NOMO-1 (cell line): ENCODE results near the gene ZNF23.
A peak's percentile ranks its signal among the peaks of the same experiment; 100 is the strongest.
"Not testable (repeated sequence)": the region's sequence is repeated elsewhere in the genome, so short reads cannot be mapped to it uniquely, and the experiment has no call there.

ENCODE experiments used
- DNase-seq, 2 experiments: peaks; one replicate each; lab custom pipeline; 2025; ENCODE audit not compliant: unreplicated experiment in 2 of 2; lab: John Stamatoyannopoulos, UW

The ZNF23 gene

GRCh38 chr16:71461686-71462648, at the start of gene ZNF23:
TSS of gene ZNF23 (minus strand) at chr16:71462247. CDS start at chr16:71456796, 5,451 bp downstream.
- DNase-seq, result peak; percentile 64 to 73

DNA sequence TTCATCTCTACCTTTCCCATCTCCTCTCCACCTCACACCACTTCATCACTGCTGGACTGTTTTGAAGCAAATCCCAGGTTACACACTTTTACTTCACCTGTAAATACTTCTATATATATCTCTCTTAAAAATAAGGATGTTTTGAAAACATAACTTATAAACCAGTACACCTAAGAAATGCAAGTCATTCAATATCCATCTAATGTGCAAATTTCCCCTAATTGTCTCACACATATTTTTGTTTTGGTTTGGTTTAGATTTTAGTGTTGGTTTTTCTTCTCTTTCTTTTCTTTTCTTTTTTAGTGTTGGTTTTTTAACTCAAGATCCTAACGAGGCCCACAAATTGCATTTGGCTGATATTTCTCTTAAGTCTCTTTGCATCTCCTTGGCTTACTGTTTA, 45.0 kb upstream of the ZNF23 start:
- DNase-seq, result no peak

GRCh38 chr16:71504901-71505300, 42.9 kb upstream of the ZNF23 start:
- no peak for DNase-seq

DNA sequence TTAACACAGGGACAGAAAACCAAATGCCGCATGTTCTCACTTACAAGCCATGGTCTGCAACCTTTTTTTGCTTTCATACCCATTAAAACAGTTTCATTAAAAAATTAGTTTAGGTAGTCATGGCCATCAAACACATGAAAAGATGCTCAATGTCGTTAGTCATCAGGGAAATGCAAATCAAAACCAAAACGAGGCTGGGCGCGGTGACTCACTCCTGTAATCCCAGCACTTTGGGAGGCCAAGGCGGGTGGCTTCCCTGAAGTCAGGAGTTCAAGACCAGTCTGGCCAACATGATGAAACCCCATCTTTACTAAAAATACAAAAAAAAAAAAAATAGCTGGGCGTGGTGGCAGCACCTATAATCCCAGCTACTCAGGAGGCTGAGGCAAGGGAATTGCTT, 42.0 kb upstream of the ZNF23 start:
- not testable (repeated sequence) for DNase-seq

DNA sequence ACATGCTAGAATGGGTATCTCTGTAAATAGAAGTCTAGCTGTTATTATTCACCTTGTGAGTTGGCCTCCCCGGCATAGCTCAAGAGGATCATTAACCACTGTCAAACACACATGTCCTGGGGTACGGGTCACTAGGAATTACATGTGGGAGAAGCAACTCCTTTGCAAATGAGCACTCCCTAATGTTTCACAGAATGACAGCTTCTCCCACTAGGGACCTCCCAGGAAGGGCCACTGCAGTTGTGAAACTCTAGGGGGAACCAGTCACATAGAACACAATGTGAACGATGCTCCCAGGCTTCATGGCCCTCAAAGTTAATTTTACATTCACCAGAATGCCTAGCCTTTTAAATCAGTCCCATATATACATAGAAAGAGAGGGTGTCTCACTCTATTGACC, 39.5 kb upstream of the ZNF23 start:
- DNase-seq, result no peak

DNA sequence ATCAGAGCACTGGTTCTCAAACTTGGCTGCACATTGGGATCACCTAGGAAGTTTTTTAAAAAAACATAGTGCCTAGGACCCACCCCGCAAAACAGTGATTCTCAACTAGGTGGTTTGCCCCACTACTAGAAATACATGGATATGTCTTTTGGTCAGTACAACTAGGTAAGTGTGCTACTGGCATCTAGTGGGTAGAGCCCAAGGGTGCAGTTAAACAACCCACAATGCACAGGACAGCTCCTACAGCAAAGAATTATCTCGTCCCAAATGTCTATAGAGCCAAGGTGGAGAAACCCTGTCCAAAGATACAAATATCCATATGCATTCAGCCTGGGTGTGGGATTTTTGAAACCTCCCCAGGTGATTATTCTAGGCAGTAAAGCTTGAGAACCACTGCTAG, 38.9 kb upstream of the ZNF23 start:
- DNase-seq, result no peak

GRCh38 chr16:71499775-71500364, 37.8 kb upstream of the ZNF23 start:
- DNase-seq, result peak in 1 of 2 experiments; percentile 42

DNA sequence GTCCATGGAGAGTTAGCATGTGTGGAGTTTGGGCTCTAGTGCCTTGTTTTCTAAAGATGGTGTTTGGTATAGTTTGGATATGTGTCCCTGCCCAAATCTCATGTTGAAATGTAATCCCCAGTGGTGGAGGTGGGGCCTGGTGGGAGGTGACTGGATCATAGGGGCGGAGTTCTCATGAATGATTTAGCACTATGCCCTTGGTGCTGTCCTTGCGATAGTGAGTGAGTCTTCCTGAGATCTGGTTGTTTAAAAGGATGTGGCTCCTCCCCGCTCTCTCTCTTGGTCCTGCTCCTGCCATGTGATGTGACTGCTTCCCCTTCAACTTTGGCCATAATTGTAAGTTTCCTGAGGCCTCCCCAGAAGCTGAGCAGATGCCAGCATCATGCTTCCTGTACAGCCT, 36.0 kb upstream of the ZNF23 start:
- no peak for DNase-seq

DNA sequence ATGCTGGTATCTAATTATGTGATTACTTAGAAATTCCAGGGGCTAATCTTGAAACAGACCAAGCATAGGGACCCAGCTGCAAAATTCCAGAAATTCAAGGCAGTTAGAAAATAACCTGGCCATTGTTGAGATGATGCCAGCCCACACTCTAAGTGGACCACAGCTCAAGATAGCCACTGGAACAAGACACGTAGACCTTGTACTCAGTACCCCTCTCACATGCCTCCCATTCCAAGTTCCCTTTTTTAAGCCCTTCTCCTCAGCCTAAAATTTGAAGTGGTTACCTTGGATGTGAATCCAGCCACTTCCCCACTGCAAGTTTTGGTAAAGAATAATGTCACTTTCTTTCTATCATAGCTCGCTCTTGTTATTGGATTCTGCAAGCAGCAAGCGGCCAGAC, 31.2 kb upstream of the ZNF23 start:
- DNase-seq, result no peak

DNA sequence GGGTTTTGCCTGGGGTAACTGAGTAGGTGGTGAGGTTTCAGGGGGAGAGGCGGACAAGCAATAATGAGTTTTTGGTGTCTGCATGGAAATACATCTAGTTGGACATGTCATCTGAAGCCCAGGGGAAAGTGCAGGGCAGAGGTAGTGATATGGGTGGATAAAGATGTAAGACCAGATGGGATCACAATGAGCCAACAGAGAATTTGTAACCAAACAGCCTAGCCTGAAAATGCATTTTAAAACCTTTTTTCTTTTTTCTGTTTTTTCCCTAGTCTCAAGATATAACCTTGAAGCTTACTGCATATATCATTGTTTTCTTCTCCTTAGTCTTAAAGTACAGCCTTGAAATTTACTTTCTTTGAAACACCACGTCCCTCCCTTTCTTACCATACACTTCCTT, 30.7 kb upstream of the ZNF23 start:
- no peak for DNase-seq

GRCh38 chr16:71491054-71491453, 29.0 kb upstream of the ZNF23 start:
- no peak for DNase-seq

DNA sequence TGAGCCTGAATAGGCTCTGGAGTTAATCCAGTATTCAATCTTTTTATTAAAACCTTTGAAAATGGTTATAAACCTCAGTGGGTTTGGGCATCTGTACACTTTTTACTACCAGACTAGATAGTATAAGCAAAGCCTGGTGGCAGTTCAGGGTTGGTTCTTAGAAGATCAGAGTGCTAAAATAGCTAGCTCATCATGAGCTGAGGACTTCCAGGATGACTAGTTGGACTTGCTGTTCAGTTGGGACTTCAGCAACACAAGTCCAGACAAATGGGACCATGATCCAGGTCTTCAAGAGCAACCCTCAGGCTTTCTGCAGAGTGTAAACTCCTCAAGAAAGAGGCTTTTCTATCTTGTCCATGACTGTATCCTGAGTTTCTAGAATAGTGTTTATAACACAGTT, 28.3 kb upstream of the ZNF23 start:
- DNase-seq, result no peak

DNA sequence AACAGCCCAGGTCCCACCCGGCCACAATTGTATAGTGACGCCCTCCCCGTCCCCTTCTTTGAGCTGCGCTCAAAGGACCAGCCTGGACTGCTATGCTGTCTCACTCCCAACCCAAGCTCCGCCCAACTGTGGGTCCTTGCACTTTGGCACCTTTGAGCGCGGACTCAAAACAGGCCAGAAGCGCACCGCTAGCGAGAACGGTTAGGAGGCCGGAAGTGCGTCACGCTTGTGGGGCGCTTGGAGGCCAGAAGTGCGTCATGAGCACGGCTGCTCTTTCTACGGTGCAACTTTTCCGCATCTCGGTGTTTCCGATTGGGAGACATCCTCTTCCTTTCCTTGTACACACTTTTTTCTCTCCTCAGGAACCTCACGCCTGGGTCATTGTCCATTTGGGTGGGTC, 27.1 kb upstream of the ZNF23 start, which contains the start of gene ZNF19:
TSS of gene ZNF19 (minus strand) at position 203 of the 400 bp plus-strand sequence. CDS start 7,210 bp downstream, outside the sequence.
- no peak for DNase-seq

DNA sequence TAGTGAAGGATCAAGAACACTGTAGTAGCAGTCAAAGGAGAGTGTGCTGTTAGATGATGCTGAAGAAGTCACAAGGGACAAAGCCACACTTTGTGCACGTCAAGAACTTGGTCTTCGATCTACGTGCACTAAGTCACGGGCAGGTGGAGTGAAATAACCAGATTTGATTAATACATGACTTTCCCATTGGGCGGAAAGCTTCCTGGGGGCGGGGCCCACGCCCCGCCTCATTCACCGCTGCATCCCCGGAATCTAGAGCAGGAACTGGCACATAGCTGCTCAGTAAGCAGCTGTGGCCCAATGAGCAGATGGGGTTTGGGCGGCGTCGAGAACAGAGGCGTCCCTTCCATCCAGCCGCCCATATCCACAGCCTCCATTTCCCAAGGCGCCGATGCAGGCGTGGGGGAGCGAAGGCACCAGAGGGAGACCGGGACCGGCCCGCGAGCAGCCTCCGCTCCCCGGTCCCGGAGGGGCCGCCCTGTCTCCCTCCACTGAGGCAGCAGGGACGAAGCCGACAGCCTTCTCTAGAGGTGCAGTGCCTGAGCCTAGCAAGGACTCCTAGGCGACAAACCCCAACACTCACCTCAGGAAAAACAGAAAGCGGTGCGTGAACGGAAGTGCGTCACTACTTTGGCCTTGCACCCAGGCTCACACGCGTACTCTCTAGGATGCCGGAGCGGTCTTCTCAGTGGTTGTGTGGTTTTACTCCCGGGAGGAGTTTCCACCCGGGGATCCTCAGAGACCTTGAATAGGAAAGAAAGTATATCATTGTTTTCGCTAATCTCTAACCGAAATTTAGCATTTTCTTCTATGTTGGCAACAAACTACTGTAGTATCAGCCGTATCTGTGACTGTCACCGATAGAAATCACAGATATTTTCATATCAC, 22.2 kb upstream of the ZNF23 start:
- DNase-seq, result peak; percentile 77 to 78

GRCh38 chr16:71482569-71482968, 20.5 kb upstream of the ZNF23 start:
- DNase-seq, result no peak

GRCh38 chr16:71480956-71481355, 18.9 kb upstream of the ZNF23 start:
- DNase-seq, result no peak

DNA sequence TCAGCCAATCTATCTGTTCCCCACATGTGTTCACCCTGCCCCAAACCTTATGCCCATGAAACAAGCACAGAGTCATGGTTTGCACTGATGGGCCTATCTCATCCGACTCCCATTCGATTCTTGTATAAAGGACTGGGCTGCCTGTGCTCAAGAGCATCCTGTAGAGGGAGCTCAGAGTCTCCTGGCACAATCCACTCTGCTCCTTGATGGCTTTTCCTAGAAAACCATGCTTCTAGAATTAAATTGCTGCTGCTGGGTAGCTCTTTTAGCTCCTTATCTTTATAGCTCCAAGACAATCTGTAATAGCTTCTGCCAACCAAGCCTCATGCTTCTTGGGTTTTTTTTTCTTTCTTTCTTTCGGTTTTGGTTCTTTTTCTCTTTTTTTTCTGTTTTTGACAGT, 17.4 kb upstream of the ZNF23 start:
- DNase-seq, result no peak

- no peak for DNase-seq
These were observed 14.5 kb upstream of the ZNF23 start for GRCh38 chr16:71476457-71477124.

DNA sequence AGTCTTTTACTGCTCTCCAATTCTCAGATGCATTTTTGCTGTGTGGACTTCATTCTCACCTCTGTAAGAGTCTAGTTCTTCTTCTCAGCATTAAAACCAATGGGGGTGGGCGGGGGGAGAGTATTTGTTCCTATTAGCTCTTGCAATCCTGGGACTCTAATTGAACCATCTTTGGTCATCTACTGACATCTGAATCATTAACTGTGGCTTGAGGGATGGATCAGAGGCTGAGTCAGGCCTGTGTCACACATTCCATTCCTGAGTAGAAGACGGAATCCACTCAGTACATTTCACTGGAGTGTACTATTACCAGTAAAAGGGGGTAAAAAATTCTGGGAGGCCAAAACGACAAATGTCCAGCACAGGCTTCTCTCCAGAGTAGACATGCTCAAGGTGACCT, 12.8 kb upstream of the ZNF23 start:
- DNase-seq, result no peak

- DNase-seq, result no peak
These were observed 11.8 kb upstream of the ZNF23 start for GRCh38 chr16:71473891-71474290.
